NCI-H2196 (cell line): ENCODE data around the gene ZNF609.

Experiments used
- DNase-seq: peaks from one replicate; lab custom pipeline; 2025; ENCODE audit not compliant: unreplicated experiment; lab: John Stamatoyannopoulos, UW

The ZNF609 gene

DNA sequence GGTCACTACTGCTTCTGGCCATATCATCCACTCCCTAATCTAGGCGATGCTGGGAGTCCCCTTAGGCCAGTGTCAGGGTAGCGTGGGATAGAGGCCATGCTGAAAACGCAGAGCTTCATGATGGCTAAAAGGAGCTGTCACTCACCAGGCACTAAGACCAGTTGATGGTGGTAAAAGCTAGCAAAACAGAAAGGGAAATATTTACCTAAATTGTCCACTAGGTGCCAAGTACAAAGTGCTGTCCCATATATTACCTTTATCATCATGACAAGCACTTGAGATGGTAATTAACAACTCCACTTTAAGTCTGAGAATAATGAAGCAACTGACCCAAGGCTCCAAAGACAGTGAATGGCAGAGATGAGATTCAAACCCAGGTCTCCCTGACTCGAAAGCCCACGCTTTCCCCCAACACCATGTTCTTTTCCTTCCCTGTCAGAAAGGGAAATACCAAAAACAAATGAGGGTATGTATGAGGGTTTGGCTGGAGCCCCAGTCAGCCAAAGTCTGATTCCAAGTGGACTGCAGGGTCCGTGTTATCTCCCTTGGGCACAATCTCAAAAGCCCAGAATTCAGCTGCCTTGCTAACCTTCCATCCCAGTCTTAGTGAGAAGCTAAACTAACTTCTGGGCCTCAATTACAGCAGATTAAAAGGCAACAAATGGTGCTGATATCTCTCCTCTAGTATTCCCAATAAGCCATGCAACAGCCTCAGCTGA lies 230.4 kb downstream of the ZNF609 start:
- DNase-seq, result no peak

DNA sequence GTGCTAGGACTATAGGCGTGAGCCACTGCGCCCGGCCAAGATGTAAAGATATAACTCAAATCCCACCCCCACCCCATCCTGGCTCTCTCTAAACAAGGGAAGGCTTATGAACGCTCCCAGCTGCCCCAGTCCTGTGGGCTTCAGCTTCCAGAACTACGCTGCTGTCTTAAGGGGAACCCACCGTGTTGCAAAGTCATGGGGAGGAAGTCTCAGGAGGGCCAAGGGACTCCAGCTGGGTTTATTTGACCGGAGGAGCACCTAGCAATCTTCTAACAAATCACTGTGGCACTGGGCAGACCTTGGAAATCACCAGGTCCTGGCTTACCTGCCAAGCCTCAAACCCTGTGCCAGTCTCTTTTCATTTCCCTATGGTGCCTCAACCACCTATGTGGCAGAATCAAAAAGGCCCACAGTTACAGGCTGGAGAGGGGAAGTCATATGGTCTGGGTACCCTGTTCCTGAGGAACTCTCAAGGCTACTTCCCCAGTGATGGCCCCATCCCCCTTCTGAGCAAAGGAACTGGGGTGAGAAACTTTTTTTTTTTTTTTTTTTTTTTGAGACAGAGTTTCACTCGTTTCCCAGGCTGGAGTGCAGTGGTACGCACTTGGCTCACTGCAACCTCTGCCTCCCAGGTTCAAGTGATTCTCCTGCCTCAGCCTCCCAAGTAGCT lies 231.7 kb downstream of the ZNF609 start:
- DNase-seq, result no peak

DNA sequence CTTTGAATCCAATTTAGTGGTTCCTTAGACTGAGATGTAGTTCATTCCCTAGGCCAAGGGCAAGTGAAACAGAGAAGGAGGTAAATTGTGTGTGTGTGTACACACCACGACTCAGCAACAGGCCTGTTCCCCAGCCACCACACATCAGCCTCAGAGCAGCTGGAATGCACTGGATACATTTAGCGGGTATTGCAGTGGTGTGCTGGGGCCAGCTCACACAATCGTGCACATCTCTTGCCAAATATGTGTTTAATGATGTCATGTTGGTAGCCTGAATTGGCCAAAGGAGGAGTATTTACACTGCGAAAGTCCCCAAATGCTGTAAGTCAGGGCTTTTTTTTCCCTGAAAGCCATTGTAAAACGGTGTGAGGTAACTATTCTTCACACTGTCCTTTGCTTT lies 232.8 kb downstream of the ZNF609 start:
- DNase-seq, result peak; percentile 12

DNA sequence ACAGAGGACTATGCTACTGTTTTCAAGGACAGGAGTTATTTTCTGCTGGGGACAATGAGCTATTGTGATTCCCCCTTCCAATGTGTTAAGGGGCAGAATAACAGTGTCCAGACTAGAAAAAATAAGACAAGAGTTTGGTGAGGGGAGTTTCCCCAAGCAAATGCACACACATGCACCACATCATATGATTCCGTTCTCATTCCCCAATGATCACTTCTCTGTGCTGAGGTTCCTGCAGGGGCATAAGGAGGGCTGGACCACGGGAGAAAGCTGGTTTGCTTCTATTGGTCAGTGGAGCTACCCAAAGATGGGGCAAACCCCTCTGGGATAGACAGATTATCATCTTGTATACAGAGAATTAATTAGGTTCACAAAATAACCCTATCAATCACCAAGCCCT lies 234.4 kb downstream of the ZNF609 start:
- DNase-seq, result no peak

DNA sequence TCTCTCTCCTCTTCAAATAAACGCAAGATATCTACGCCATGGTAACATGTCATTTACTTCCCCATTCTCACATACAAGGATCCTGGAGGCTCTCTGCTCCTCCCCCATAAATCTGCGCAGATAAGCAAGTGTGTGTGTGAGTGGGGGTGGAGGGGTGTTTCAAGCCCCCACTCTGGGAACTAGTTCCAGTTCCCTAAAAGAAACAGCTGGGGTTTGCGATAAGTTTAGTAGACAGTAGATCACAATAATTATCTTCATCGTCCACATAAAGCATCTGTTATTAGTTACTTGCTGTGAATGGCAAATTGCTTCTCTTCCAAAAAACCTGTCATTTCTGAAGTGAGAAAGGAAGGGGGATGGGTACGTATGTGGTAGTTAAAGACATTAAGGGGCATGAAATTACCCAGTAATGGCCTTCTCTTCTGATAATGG lies 235.2 kb downstream of the ZNF609 start:
- DNase-seq, result no peak

DNA sequence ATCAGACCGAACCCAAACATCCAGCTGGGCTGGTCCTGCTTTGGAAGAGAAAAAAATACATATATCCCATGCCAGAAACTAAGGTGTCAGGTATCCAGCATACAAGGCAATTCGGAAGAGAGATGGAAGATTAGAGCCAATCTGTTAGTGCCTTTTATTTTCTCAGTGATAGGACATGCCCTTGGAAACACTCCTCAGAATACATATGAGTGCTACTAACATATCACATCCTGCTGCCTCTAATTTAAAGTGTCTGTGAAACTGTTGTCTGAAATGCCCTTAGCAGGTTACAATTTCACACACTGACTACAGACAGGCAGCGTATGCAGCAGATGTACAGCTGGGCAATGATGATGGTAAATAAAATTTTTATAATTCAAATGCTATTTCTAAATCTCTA lies 236.1 kb downstream of the ZNF609 start:
- no peak for DNase-seq

DNA sequence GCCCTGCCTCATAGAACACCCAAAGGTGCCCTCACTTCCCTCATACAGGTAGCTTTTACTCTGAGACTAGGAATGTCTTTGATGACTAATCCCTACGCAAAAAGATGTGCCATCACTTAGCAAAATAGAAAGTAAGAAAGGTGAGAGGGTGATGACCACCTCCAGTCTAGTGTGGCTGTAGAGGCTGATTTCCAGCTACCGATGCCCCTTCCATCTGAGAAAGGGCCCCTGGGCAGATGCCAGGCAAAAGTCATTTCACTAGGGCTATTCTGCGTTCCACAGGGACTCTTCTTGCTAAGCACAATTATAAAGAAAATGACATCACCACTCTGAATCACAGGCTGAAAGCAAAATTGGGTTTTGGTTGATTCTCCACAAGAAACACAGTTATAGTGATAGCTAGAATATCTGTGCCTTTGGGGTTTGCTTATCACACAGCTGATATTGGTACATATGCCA lies 237.6 kb downstream of the ZNF609 start:
- no peak for DNase-seq

DNA sequence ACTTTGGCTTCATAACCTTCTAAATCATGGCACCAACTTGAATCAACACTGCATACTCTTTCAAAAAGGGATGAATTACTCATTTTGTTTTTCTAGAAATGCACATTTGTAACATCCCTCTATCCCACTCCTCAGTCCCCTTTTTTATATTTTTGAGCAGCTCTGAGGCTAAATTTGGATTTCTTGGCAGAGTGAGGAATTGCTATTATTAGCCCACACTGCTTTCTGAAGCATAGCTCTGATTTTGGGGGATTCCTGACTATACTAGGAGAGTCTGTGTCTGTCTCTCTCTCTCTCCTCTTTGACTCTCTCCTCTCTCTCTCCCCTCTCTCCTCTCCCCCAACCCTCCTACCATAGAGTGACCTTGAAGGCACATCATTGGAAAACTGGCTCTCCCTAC lies 238.4 kb downstream of the ZNF609 start:
- DNase-seq, result no peak

DNA sequence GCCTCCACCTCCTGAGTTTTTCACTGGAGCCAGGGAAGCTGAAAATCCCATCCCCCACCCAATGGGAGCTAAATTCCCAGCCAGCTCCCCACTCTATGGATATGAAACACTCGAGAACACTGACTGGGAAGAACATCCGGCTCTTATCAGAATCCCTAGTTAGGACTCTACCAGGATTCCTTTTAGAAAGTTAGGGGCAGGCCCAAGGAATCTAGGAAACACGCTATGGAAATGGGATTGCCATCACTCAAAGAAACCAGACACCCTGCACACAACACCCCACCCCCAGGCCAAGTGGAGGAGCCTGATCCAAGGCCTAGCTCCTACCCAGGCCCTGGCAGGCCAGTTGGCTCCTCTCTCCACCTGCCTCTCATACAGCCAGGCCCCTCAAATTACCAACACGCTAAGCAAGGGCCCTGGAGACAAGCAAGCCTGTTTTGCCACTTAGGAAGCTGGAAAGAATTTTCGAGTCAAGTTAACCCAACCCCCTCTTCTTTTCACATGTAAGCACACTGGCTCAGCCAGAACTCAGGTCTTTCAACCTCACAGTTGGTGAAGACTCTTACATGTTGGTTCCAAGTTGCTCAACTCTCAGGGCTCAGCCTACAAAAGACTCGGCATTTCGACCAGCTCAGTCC lies 239.5 kb downstream of the ZNF609 start:
- peak; percentile 12 for DNase-seq

DNA sequence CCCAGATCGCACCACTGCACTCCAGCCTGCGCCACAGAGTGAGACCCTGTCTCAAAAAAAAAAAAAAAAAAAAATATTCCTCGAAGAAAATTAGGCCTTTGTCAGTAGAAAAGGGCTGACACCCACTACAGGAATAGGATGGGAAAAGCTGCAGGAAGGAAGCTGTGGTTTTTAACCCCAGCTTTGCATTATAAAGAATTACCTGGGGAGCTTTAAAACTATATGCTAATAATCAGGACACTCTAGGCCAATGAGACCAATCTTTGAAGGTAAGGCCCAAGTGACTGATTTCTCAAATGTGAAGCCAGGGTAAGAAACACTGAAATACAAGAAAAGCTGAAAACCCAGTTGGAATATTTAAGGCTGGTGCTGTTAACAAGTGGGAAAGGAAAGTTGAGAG lies 240.7 kb downstream of the ZNF609 start:
- DNase-seq, result no peak

DNA sequence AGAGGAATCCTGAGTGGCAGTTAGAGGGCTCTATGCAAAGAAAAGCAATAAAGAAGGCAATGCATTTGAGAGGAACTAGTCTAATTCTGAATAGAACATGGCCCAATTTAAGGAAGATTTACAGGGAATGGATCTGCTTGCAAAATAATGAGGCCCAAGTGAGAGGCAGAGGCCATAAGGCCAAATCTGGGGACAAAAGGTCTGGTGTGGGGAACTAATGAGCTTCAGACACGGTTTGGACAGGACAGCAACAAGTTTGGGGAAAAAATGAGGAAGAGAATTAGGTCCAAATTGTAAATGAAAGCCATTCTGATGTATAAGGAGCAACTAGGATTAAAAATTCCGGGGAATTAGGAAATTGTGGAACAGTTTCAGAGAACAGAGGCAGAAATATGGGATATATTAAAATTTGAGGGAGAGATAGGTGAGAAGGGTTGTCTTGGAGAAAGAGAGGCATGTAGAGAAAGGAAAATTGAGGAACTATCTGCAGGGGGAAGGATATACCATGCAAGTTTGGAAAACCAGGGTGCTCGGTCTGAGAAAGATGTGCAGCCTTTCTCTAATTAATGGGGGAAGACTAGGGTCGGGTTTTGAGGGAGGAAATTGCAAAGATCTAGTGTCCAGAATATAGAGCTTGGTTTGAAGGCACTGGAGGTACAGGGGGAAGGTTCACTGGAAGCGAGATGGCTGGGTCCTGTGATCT lies 241.3 kb downstream of the ZNF609 start:
- no peak for DNase-seq

DNA sequence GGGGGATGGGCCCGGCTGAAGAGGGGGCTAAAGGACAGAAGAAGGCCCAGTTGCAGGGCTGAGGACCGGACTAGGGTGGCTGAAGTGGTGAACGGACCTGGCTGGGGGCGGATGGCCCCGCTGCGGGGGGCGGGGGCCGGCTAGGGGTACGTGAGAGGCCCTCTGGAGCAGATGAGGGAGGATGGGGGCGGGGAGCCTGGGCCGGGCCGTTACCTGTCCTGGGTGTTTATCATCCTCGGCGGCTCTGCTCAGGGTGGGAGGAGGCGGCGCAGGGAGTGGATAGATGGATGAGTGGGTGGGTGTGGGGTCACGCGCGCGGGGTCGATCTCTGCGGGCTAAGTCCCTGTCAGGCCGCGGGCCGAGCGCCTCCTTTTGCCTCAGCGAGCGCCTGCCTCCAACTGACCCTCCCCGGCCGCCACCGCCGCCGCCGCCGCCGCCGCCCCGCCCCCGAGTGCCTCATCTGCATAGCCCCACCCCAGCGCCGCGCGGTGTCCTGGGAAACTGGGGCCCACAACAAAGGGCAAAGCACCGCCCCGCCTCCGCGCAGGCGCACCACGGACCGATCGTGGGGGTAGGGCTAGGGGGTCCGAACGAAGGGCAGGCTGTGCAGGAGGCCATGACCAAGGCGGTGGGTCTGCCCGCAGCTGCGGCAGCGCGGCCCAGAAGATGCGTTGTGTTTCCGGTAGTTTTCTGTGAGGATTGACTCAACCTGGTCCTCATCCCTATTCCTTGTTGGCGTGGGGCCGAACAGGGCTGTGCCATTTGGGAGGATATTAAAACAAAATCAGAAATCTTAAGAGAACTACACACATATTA lies 242.6 kb downstream of the ZNF609 start:
- peak; percentile 83 for DNase-seq

DNA sequence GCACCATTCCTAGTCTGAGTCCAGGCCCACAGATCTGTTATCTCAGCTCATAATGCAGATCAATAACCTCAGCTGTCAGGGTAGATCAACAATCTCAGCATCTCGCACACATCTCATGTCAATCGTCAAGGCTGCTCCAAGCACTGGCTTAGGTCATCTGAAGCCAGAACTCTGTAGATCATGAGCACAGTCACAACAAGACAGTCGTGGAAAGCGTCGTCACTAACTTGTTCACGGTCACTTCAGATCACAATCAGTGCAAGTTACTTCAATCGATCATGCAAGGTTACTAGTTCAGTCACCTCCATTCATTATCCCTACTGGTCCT lies 243.2 kb downstream of the ZNF609 start:
- DNase-seq, result no peak

DNA sequence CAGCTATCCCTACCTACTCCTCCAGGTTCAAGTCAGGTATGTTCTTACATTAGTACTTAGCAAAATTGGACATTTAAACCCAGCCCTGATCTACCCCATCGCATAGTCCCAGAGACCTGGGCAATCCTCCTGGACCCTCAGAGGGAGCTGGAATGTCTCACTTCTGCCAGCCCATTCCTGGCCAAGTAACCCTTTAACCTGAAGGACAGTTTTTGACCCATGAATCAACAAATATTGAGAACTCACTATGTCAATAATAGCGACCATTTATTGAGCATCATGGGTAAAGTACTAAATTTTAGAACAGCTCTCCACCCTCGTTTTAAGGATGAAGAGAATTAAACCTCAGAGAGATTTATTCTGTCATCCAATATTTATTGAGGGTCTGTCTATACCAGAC lies 244.6 kb downstream of the ZNF609 start:
- DNase-seq, result no peak

DNA sequence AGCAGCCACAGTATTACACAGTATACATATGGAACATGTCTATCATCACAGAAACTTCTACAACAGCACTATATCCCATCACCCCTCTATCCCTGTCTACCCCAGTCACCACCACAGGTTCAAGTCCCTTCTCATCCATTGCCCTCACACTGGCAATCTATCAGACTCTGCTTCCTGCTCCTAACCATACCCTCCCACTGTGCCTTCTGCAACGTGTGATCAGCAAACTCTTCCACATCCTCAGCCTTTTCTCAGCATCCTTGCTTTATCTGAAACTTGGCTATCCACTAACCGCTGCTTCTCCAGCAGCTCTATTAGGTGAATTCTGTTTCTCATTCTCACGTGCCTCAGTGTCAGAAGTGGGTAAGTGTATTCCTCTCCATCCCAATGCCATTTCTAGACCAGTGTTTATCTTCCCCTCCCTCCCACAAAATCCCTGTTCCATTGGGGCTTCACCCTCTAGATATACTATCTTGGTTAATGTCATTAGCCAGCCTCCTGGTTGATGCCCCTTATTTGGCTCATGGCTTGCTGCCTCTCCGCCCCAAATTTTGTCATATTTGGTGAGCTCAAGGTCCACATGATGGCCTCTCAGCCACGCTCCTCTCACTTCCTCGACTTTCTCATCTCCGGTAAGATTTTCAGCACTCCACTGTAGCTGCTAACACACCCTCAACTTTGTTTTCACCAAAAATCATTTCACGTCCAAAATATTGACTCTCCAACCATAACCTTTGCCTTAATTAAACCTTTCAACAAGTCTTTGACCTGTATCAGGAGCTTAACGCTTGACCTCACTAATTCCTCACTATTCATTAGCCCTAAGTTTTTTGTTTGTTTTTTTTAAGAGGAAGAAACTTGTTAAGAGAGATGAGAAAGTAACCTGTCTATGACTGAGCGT lies 245.9 kb downstream of the ZNF609 start:
- no peak for DNase-seq

DNA sequence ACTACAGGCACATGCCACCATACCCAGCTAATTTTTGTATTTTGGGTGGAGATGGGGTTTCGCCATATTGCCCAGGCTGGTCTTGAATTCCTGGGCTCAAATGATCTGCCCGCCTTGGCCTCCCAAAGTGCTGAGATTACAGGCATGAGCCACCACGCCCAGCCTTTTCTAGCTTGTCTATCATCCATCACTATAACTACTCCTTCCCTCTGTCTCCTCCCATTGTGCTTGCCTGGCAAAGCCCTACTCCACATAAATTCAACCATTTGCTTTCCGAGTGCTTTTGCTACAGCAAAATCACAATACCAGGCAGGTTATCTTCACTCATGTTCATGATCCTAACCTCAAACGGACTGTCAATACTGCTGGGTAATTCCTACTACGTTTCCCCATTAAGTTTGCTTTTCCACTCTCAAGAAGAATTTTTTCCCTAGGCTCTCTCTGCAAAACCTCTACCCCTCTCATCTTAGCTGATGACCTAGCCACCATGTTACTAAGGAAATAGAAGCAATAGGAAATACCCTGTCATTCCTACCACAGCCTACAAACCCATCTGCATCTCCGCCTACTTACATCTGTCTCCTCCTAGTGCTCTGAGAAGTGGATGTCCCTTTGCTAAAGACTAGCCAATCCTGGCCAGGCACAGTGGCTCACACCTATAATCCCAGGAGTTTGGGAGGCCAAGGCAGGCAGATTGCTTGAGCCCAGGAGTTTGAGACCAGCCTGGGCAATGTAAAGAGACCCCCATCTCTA lies 250.5 kb downstream of the ZNF609 start:
- DNase-seq, result no peak

DNA sequence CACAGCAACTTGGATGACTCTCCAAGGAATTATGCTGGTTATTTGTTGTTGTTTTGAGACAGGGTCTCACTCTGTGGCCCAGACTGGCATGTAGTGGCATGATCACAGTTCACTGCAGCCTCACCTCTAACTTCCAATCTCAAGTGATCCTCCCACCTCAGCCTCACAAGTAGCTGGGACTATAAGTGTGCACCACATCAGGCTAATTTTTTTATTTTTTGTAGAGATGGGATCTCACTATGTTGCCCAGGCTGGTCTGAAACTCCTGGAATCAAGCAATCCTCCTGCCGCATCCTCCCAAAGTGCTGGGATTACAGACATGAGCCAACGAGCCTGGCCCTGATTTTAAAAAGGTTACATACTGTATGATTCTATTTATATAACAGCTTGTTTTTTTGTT lies 252.0 kb downstream of the ZNF609 start:
- DNase-seq, result no peak

DNA sequence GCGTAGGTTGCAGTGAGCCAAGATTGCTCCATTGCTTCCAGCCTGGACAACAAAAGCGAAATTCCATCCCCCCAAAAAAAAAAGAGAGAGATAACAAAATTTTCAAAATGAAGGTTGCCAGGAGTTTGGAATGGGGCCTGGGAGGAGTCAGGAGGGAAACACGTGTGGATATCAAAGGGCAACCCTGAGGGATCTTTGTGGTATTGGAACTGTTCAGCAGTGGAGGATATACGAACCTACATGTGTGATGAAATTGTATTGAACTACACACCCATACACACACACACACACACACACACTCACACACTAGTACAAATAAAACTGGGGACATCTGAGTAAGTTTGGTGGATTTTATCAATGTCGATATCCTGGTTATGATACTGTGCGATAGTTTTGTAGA lies 253.2 kb downstream of the ZNF609 start:
- no peak for DNase-seq

DNA sequence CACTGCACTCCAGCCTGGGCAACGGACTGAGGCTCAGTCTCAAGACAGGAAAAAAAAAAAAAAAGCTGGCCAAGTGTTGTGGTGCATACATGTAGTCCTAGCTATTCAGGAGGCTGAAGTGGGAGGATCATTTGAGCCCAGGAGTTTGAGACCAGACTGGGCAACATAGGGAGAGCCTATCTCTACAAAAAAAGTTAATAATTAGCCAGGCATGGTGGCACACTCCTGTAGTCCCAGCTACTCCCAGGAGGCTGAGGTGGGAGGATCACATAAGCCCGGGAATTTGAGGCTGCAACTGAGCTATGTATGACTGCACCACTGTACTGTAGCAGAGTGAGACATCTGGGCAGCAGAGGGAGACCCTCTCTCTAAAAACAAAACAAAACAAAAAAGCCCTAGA lies 256.1 kb downstream of the ZNF609 start:
- DNase-seq, result no peak
